H9 (cell line): Measurements from ENCODE around the gene RFT1. TPM values are rescaled to one million over a fixed set of nuclear protein-coding genes. Genes with fewer than 3 reads are reported as not detected.
A peak's percentile ranks its signal among the peaks of the same experiment; 100 is the strongest.

Source experiments
- DNase-seq: peaks from one replicate; pipeline ENCODE4 v3.0.0-alpha.2; 2017
- H2AFZ ChIP-seq: one replicate; pipeline ENCODE4 v1.6.1; 2013; ENCODE audit warnings: mild to moderate bottlenecking, low read length, control low read depth, moderate library complexity
- H2AK5ac ChIP-seq: 2 replicates; pipeline ENCODE4 v1.6.1; 2013; ENCODE audit warnings: low read length, control low read depth, mixed read lengths; ENCODE audit not compliant: insufficient read length
- H2BK120ac ChIP-seq: one replicate; pipeline ENCODE4 v1.6.1; 2013; ENCODE audit warnings: low read depth, mild to moderate bottlenecking, low read length, control low read depth, inconsistent platforms; ENCODE audit not compliant: poor library complexity, severe bottlenecking
- H2BK12ac ChIP-seq: 2 replicates; pipeline ENCODE4 v1.6.1; 2013; ENCODE audit warnings: low read length, control low read depth, mixed read lengths, low read depth; ENCODE audit not compliant: insufficient read length
- H2BK15ac ChIP-seq: 2 replicates; pipeline ENCODE4 v1.6.1; 2013; ENCODE audit warnings: low read depth, low read length, control low read depth
- H2BK20ac ChIP-seq: one replicate; pipeline ENCODE4 v1.6.1; 2013; ENCODE audit warnings: low read depth, mild to moderate bottlenecking, low read length, control low read depth, inconsistent platforms; ENCODE audit not compliant: poor library complexity, severe bottlenecking
- H2BK5ac ChIP-seq: 2 replicates; pipeline ENCODE4 v1.6.1; 2013; ENCODE audit warnings: low read length, control low read depth, mixed read lengths; ENCODE audit not compliant: insufficient read length
- H3K14ac ChIP-seq: 2 replicates; pipeline ENCODE4 v1.6.1; 2013; ENCODE audit warnings: low read length, control low read depth; ENCODE audit not compliant: insufficient read depth
- H3K18ac ChIP-seq: 2 replicates; pipeline ENCODE4 v1.6.1; 2013; ENCODE audit warnings: low read depth, mild to moderate bottlenecking, mixed read lengths, low read length, control low read depth; ENCODE audit not compliant: insufficient read length
- H3K23ac ChIP-seq: 2 replicates; pipeline ENCODE4 v1.6.1; 2013; ENCODE audit warnings: low read length, control low read depth, mixed read lengths, low read depth; ENCODE audit not compliant: insufficient read length
- H3K23me2 ChIP-seq: 2 replicates; pipeline ENCODE4 v1.6.1; 2013; ENCODE audit warnings: low read depth, mild to moderate bottlenecking, mixed read lengths, low read length, control low read depth; ENCODE audit not compliant: insufficient read length, poor library complexity, severe bottlenecking
- H3K27ac ChIP-seq: 2 replicates; pipeline ENCODE4 v1.5.1; 2013; ENCODE audit warnings: low read length, control low read depth, mixed read lengths, low read depth; ENCODE audit not compliant: insufficient read length
- H3K27me3 ChIP-seq: 2 replicates; pipeline ENCODE4 v1.6.1; 2013; ENCODE audit warnings: low read length, control low read depth, inconsistent platforms; ENCODE audit not compliant: insufficient read depth
- H3K4ac ChIP-seq: 2 replicates; pipeline ENCODE4 v1.6.1; 2013; ENCODE audit warnings: low read depth, mild to moderate bottlenecking, control low read depth, inconsistent platforms, low read length, moderate library complexity
- H3K4me1 ChIP-seq: 2 replicates; pipeline ENCODE4 v1.6.1; 2013; ENCODE audit warnings: low read length, control low read depth, inconsistent platforms; ENCODE audit not compliant: insufficient read depth
- H3K4me2 ChIP-seq: 2 replicates; pipeline ENCODE4 v1.6.1; 2013; ENCODE audit warnings: low read length, control low read depth, mixed read lengths; ENCODE audit not compliant: insufficient read length, insufficient read depth
- H3K56ac ChIP-seq: 2 replicates; pipeline ENCODE4 v1.6.1; 2013; ENCODE audit warnings: low read depth, mild to moderate bottlenecking, mixed read lengths, low read length, control low read depth; ENCODE audit not compliant: insufficient read length
- H3K79me1 ChIP-seq: 2 replicates; pipeline ENCODE4 v1.6.1; 2013; ENCODE audit warnings: low read depth, mild to moderate bottlenecking, moderate library complexity, low read length, control low read depth, inconsistent platforms; ENCODE audit not compliant: insufficient read depth, poor library complexity, severe bottlenecking
- H3K79me2 ChIP-seq: 2 replicates; pipeline ENCODE4 v1.6.1; 2013; ENCODE audit warnings: low read length, control low read depth, inconsistent platforms; ENCODE audit not compliant: insufficient read depth
- H3K9ac ChIP-seq: 2 replicates; pipeline ENCODE4 v1.6.1; 2013; ENCODE audit warnings: low read length, control low read depth, mixed read lengths; ENCODE audit not compliant: insufficient read length; ENCODE audit errors: extremely low read depth
- H3K9me3 ChIP-seq: one replicate; pipeline ENCODE4 v1.6.1; 2013; ENCODE audit warnings: low read depth, low read length, inconsistent platforms; ENCODE audit not compliant: control insufficient read depth
- H3T11ph ChIP-seq: one replicate; pipeline ENCODE4 v1.6.1; 2013; ENCODE audit warnings: mild to moderate bottlenecking, low read length, control low read depth, inconsistent platforms
- H4K20me1 ChIP-seq: one replicate; pipeline ENCODE4 v1.6.1; 2013; ENCODE audit not compliant: control insufficient read depth, insufficient read length, insufficient read depth
- H4K5ac ChIP-seq: 2 replicates; pipeline ENCODE4 v1.6.1; 2013; ENCODE audit warnings: low read depth, mild to moderate bottlenecking, mixed read lengths, low read length, control low read depth; ENCODE audit not compliant: insufficient read length
- H4K8ac ChIP-seq: replicated peaks from 2 replicates; pipeline ENCODE4 v1.6.1; 2013; ENCODE audit warnings: low read length, control low read depth, mixed read lengths, low read depth; ENCODE audit not compliant: insufficient read length
- H4K91ac ChIP-seq: 2 replicates; pipeline ENCODE4 v1.6.1; 2013; ENCODE audit warnings: low read depth, mild to moderate bottlenecking, moderate library complexity, mixed read lengths, low read length, control low read depth; ENCODE audit not compliant: insufficient read length
- H3K27ac Mint-ChIP-seq, 3 experiments: 2 replicates in 2 of 3; 3 replicates in 1 of 3; pipeline ENCODE4 v1.8.0; 2020 to 2021; ENCODE audit warnings: mixed read lengths in 3 of 3, mild to moderate bottlenecking in 1 of 3, moderate library complexity in 1 of 3
- H3K27me3 Mint-ChIP-seq: 2 replicates; pipeline ENCODE4 v1.8.0; 2021; ENCODE audit warnings: low read depth, mild to moderate bottlenecking, moderate library complexity, mixed read lengths
- H3K36me3 Mint-ChIP-seq, 3 experiments: 2 replicates in 2 of 3; 3 replicates in 1 of 3; pipeline ENCODE4 v1.8.0; 2020 to 2021; ENCODE audit warnings: low read depth in 3 of 3, mixed read lengths in 3 of 3; ENCODE audit not compliant: insufficient read depth in 1 of 3
- H3K4me1 Mint-ChIP-seq, 2 experiments: 2 replicates each; pipeline ENCODE4 v1.8.0; 2020; ENCODE audit warnings: mixed read lengths in 2 of 2
- H3K4me3 Mint-ChIP-seq, 2 experiments: 2 replicates in 1 of 2; 3 replicates in 1 of 2; pipeline ENCODE4 v1.8.0; 2020 to 2021; ENCODE audit warnings: mild to moderate bottlenecking in 2 of 2, mixed read lengths in 2 of 2, moderate library complexity in 1 of 2
- H3K9me3 Mint-ChIP-seq, 2 experiments: 2 replicates in 1 of 2; 3 replicates in 1 of 2; pipeline ENCODE4 v1.8.0; 2020; ENCODE audit warnings: mild to moderate bottlenecking in 2 of 2, mixed read lengths in 2 of 2, moderate library complexity in 1 of 2
- WGBS: extraction: QIAGEN DNeasy Blood & Tissue Kit; methylation state at CpG from one replicate; pipeline ENCODE4 v1.1.7; 2013; ENCODE audit warnings: missing lambda C conversion rate, low lambda C conversion rate, mixed read lengths; ENCODE audit not compliant: insufficient read length; ENCODE audit errors: extremely low coverage; 5-methylcytosine and 5-hydroxymethylcytosine counted together
- total RNA-seq: library from RNA; stranded (reverse); gene quantifications from 2 replicates; pipeline ENCODE4 v1.2.1, GENCODE V29; 2021
- TF ChIP-seq, protein P1 (sequence below): fragments of 200-600 bp; sonication (generic); conservative IDR thresholded peaks from 3 replicates; pipeline ENCODE4 v1.8.0; 2021; ENCODE audit warnings: antibody characterized with exemption, mild to moderate bottlenecking

Gene RFT1
- total RNA-seq, 1 experiment from 2014 or later, result 24.1 TPM

DNA sequence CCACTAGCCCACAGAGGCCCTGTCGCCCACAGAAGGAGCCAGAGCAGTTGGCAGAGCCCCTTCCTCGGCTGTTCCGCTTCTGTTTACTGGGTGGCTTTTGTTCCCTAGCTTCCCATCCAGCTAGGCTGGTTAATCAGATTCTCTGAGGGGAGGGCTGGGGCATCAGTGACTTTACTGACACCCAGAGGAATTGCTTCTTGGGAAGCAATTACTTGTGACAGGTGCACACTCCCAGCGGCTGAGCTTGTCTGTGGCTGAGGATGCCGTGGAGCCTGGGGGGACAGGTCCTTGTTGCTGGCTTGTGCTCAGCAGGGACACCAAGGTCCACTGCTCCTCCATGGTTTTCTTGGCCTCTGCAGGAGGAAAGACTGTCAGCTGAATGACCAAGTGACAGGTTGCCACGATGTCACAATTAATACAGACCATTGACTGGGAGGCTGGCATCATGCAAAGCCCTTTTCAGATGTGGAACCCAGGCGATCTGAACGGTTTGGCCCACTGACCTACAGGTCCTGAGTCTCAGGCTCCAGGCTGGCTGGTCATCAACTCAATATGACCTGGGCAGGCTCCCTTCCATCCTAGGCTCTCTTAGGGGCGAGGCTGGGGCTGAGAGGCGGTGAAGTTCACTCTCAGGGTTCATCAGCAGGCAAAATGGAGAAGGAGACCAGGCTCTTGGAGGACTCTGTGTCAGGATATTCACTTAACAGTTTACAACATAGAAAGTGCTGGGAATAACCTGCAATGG is 52.6 kb downstream of the RFT1 start:
- DNase-seq, result peak; percentile 17
- no peaks in the 10 kb centered on the region for H3K36me3 Mint-ChIP-seq

More for the DNA sequence above, 52.6 kb downstream of the RFT1 start:
- H3K23me2 ChIP-seq, result peaks cover 5% of the 10 kb centered on the region
- no peak overlapping the region for H3K18ac ChIP-seq
- H3K27me3 Mint-ChIP-seq, result peaks cover 5% of the 10 kb centered on the region
- no peak overlapping the region for H3K23ac ChIP-seq
- no peak overlapping the region for H3K4me3 Mint-ChIP-seq
- no peak overlapping the region; a peak in 1 of 7 replicates for H3K27ac Mint-ChIP-seq
- H4K20me1 ChIP-seq, result no peaks in the 10 kb centered on the region
- H4K91ac ChIP-seq, result no peak overlapping the region
- H3K27ac ChIP-seq, result no peak overlapping the region
- H3K79me1 ChIP-seq, result no peaks in the 10 kb centered on the region
- no peaks in the 10 kb centered on the region for H3K27me3 ChIP-seq
- H3K4me2 ChIP-seq, result no peak overlapping the region
- no peak overlapping the region for H4K5ac ChIP-seq
- no peak overlapping the region for H2BK12ac ChIP-seq
- no peak overlapping the region for H2BK20ac ChIP-seq
- no peak overlapping the region for H2AK5ac ChIP-seq
- H3K56ac ChIP-seq, result no peak overlapping the region
- no peaks in the 10 kb centered on the region; the same call in 1 of the 2 replicates for H3K4me1 ChIP-seq
- H2BK15ac ChIP-seq, result no peak overlapping the region
- H2AFZ ChIP-seq, result no peak overlapping the region
- H3T11ph ChIP-seq, result no peak overlapping the region
- TF ChIP-seq, protein P1, sequence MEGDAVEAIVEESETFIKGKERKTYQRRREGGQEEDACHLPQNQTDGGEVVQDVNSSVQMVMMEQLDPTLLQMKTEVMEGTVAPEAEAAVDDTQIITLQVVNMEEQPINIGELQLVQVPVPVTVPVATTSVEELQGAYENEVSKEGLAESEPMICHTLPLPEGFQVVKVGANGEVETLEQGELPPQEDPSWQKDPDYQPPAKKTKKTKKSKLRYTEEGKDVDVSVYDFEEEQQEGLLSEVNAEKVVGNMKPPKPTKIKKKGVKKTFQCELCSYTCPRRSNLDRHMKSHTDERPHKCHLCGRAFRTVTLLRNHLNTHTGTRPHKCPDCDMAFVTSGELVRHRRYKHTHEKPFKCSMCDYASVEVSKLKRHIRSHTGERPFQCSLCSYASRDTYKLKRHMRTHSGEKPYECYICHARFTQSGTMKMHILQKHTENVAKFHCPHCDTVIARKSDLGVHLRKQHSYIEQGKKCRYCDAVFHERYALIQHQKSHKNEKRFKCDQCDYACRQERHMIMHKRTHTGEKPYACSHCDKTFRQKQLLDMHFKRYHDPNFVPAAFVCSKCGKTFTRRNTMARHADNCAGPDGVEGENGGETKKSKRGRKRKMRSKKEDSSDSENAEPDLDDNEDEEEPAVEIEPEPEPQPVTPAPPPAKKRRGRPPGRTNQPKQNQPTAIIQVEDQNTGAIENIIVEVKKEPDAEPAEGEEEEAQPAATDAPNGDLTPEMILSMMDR, result no peak
- no peak overlapping the region for H4K8ac ChIP-seq
- WGBS, result no CpG with 5 or more reads among the region's 10 CpGs
- peaks cover 6 to 12% of the 10 kb centered on the region in 2 experiments for H3K4me1 Mint-ChIP-seq
- H3K4ac ChIP-seq, result no peak overlapping the region
- H3K9me3 Mint-ChIP-seq, result no peaks in the 10 kb centered on the region; a peak in 1 of 5 replicates
- H3K9ac ChIP-seq, result no peak overlapping the region
- no peaks in the 10 kb centered on the region for H3K9me3 ChIP-seq
- H3K14ac ChIP-seq, result no peak overlapping the region; the same call in 1 of the 2 replicates
- no peak overlapping the region for H2BK5ac ChIP-seq
- no peaks in the 10 kb centered on the region for H3K79me2 ChIP-seq
- H2BK120ac ChIP-seq, result no peak overlapping the region
